HEK293 (cell line): ENCODE measurements around the gene C1orf122.

Experiments
- CTCF ChIP-seq: fragments of 450-650 bp; formaldehyde crosslinking; IDR thresholded peaks from 2 replicates; pipeline ENCODE4 v1.5.1; 2016; ENCODE audit warnings: missing biosample characterization, missing genetic modification characterization
- EGR2 ChIP-seq: fragments of 450-650 bp; formaldehyde crosslinking; IDR thresholded peaks from 2 replicates; pipeline ENCODE4 v1.5.1; 2016; ENCODE audit warnings: low read depth, missing biosample characterization, missing genetic modification characterization
- HOXA7 ChIP-seq: sonication (generic); formaldehyde crosslinking; IDR thresholded peaks from 2 replicates; pipeline ENCODE4 v1.8.1; 2022; ENCODE audit warnings: missing genetic modification reagents, borderline replicate concordance
- KLF16 ChIP-seq: fragments of 450-650 bp; formaldehyde crosslinking; IDR thresholded peaks from 2 replicates; pipeline ENCODE4 v1.5.1; 2017; ENCODE audit warnings: missing biosample characterization, missing genetic modification characterization
- KLF9 ChIP-seq: fragments of 450-650 bp; formaldehyde crosslinking; IDR thresholded peaks from 2 replicates; pipeline ENCODE4 v1.5.1; 2016; ENCODE audit warnings: missing biosample characterization, missing genetic modification characterization, low read depth
- PRDM10 ChIP-seq: fragments of 450-650 bp; formaldehyde crosslinking; IDR thresholded peaks from 2 replicates; pipeline ENCODE4 v1.5.1; 2016; ENCODE audit warnings: missing biosample characterization, missing genetic modification characterization
- SP3 ChIP-seq: fragments of 450-650 bp; formaldehyde crosslinking; IDR thresholded peaks from 2 replicates; pipeline ENCODE4 v1.5.1; 2016; ENCODE audit warnings: missing biosample characterization, missing genetic modification characterization
- ZBTB1 ChIP-seq: fragments of 450-650 bp; formaldehyde crosslinking; IDR thresholded peaks from 2 replicates; pipeline ENCODE4 v1.5.1; 2016; ENCODE audit warnings: missing biosample characterization, missing genetic modification characterization
- ZBTB17 ChIP-seq: fragments of 450-650 bp; formaldehyde crosslinking; IDR thresholded peaks from 2 replicates; pipeline ENCODE4 v1.5.1; 2016; ENCODE audit warnings: missing biosample characterization, missing genetic modification characterization
- ZBTB20 ChIP-seq: fragments of 450-650 bp; formaldehyde crosslinking; IDR thresholded peaks from 2 replicates; pipeline ENCODE4 v1.5.1; 2016; ENCODE audit warnings: missing biosample characterization, missing genetic modification characterization
- ZFHX2 ChIP-seq: fragments of 450-650 bp; formaldehyde crosslinking; conservative IDR thresholded peaks from 2 replicates; pipeline ENCODE4 v1.5.1; 2016; ENCODE audit warnings: missing biosample characterization, missing genetic modification characterization
- ZNF121 ChIP-seq: fragments of 450-650 bp; formaldehyde crosslinking; IDR thresholded peaks from 2 replicates; pipeline ENCODE4 v1.5.1; 2016; ENCODE audit warnings: missing biosample characterization, missing genetic modification characterization
- ZNF157 ChIP-seq: fragments of 450-650 bp; formaldehyde crosslinking; IDR thresholded peaks from 2 replicates; pipeline ENCODE4 v1.5.1; 2016; ENCODE audit warnings: missing biosample characterization, missing genetic modification characterization
- ZNF16 ChIP-seq: fragments of 450-650 bp; formaldehyde crosslinking; IDR thresholded peaks from 2 replicates; pipeline ENCODE4 v1.5.1; 2016; ENCODE audit warnings: low read depth, missing biosample characterization, missing genetic modification characterization
- ZNF248 ChIP-seq: fragments of 450-650 bp; formaldehyde crosslinking; IDR thresholded peaks from 2 replicates; pipeline ENCODE4 v1.5.1; 2017; ENCODE audit warnings: missing biosample characterization, missing genetic modification characterization
- ZNF26 ChIP-seq: fragments of 450-650 bp; formaldehyde crosslinking; IDR thresholded peaks from 2 replicates; pipeline ENCODE4 v1.5.1; 2016; ENCODE audit warnings: missing biosample characterization, missing genetic modification characterization
- ZNF280C ChIP-seq: fragments of 450-650 bp; formaldehyde crosslinking; IDR thresholded peaks from 2 replicates; pipeline ENCODE4 v1.5.1; 2016; ENCODE audit warnings: missing biosample characterization, missing genetic modification characterization
- ZNF324 ChIP-seq: fragments of 450-650 bp; formaldehyde crosslinking; IDR thresholded peaks from 2 replicates; pipeline ENCODE4 v1.5.1; 2016; ENCODE audit warnings: missing biosample characterization, missing genetic modification characterization
- ZNF335 ChIP-seq: fragments of 450-650 bp; formaldehyde crosslinking; conservative IDR thresholded peaks from 2 replicates; pipeline ENCODE4 v1.5.1; 2016; ENCODE audit warnings: missing biosample characterization, missing genetic modification characterization
- ZNF341 ChIP-seq: fragments of 450-650 bp; formaldehyde crosslinking; IDR thresholded peaks from 2 replicates; pipeline ENCODE4; 2016; ENCODE audit warnings: low read depth, missing biosample characterization, missing genetic modification characterization
- ZNF658 ChIP-seq: fragments of 450-650 bp; formaldehyde crosslinking; IDR thresholded peaks from 2 replicates; pipeline ENCODE4; 2016; ENCODE audit warnings: missing biosample characterization, missing genetic modification characterization
- ZNF660 ChIP-seq: fragments of 450-650 bp; IDR thresholded peaks from 2 replicates; pipeline ENCODE4 v1.5.1; 2018; ENCODE audit warnings: missing biosample characterization, mild to moderate bottlenecking, missing genetic modification characterization
- ZSCAN4 ChIP-seq: fragments of 450-650 bp; formaldehyde crosslinking; IDR thresholded peaks from 2 replicates; pipeline ENCODE4 v1.5.1; 2017; ENCODE audit warnings: missing biosample characterization, missing genetic modification characterization

The C1orf122 gene

GRCh38 chr1:37765916-37766664, 41.5 kb upstream of the C1orf122 start (continued):
- TF ChIP-seq ZSCAN4, result peak; percentile 17; the same call in 1 of the 2 replicates
- TF ChIP-seq ZNF324 (tag by site-specific recombination), result no peak
- 0 out of 2 replicates have a peak, but pooled peaks have one; percentile 26 for TF ChIP-seq ZNF660 (tag by site-specific recombination)
- 0 out of 2 replicates have a peak, but pooled peaks have one; percentile 19 for TF ChIP-seq EGR2 (tag by site-specific recombination)
- no peak for TF ChIP-seq ZNF26 (tag by site-specific recombination)
- peak; percentile 35; the same call in 1 of the 2 replicates for TF ChIP-seq ZBTB20
- peak; percentile 41; the same call in 1 of the 2 replicates for TF ChIP-seq ZNF341 (tag by site-specific recombination)
- no peak for TF ChIP-seq ZNF16
- TF ChIP-seq SP3, result peak; percentile 6; the same call in 1 of the 2 replicates
- peak; percentile 71 for TF ChIP-seq ZFHX2
- 0 out of 2 replicates have a peak, but pooled peaks have one; percentile 10 for TF ChIP-seq CTCF (tag by site-specific recombination)
- peak; percentile 14 for TF ChIP-seq KLF9 (tag by site-specific recombination)
- peak; percentile 88 for TF ChIP-seq ZNF335 (tag by site-specific recombination)
- TF ChIP-seq ZBTB17 (tag by site-specific recombination), result peak; percentile 72
- TF ChIP-seq HOXA7, result no peak
- no peak for TF ChIP-seq ZNF248 (tag by site-specific recombination)
- TF ChIP-seq ZNF157 (tag by site-specific recombination), result no peak
- TF ChIP-seq ZNF658 (tag by site-specific recombination), result no peak
- TF ChIP-seq ZNF121 (tag by site-specific recombination), result no peak
- no peak for TF ChIP-seq ZBTB1 (tag by site-specific recombination)
- no peak for TF ChIP-seq ZNF280C
- peak; percentile 39; the same call in 1 of the 2 replicates for TF ChIP-seq KLF16 (tag by site-specific recombination)
- peak; percentile 99 for TF ChIP-seq PRDM10
